Caco-2 (cell line): ENCODE data around the gene TM4SF20. TPM values are rescaled to one million over a fixed set of nuclear protein-coding genes. Genes with fewer than 3 reads are reported as not detected.

Source experiments
- BruUV-seq: library from RNA; stranded (reverse); fragments of 400-500 nt; replicated peaks from 2 replicates; lab custom pipeline; 2021; lab: Mats Ljungman, UMichigan
- CTCF ChIA-PET: fragments of 300-600 bp; sonication (Branson Sonifier 250); formaldehyde crosslinking; loops from one replicate; lab custom pipeline; 2022; ENCODE audit warnings: antibody characterized with exemption; lab: Charles Lee
- POLR2A ChIA-PET: fragments of 300-600 bp; sonication (Branson Sonifier 250); formaldehyde crosslinking; loops from one replicate; lab custom pipeline; 2022; ENCODE audit warnings: antibody characterized with exemption; lab: Charles Lee
- DNase-seq, 2 experiments: peaks; one replicate each; pipeline versions ENCODE4 v3.0.0 to v3.0.0-alpha.2; 2020 to 2022
- H3K27me3 ChIP-seq: replicated peaks from 2 replicates; pipeline ENCODE4 v1.6.0; 2011; ENCODE audit warnings: low read length; ENCODE audit not compliant: control insufficient read depth, insufficient read depth
- H3K36me3 ChIP-seq: 2 replicates; pipeline ENCODE4 v1.5.1; 2011; ENCODE audit warnings: low read length; ENCODE audit not compliant: control insufficient read depth, insufficient read depth
- H3K4me1 ChIP-seq: fragments of 250-450 bp; sonication (Bioruptor Pico); 2 replicates; pipeline ENCODE4 v1.5.1; 2020; ENCODE audit warnings: mild to moderate bottlenecking
- H3K4me3 ChIP-seq: 2 replicates; pipeline ENCODE4 v1.5.1; 2011; ENCODE audit warnings: low read depth, mild to moderate bottlenecking, control low read depth, low read length
- H3K9me3 ChIP-seq: fragments of 250-450 bp; sonication (Bioruptor Pico); 2 replicates; pipeline ENCODE4 v1.5.1; 2020; ENCODE audit warnings: mild to moderate bottlenecking, moderate library complexity
- H3K27ac Mint-ChIP-seq: one replicate; pipeline ENCODE4 v1.8.0; 2022; ENCODE audit warnings: mixed read lengths; ENCODE audit not compliant: unreplicated experiment
- H3K27me3 Mint-ChIP-seq: one replicate; pipeline ENCODE4 v1.8.0; 2022; ENCODE audit warnings: mixed read lengths; ENCODE audit not compliant: insufficient read depth, unreplicated experiment
- H3K36me3 Mint-ChIP-seq: one replicate; pipeline ENCODE4 v1.8.0; 2022; ENCODE audit warnings: mild to moderate bottlenecking, mixed read lengths; ENCODE audit not compliant: insufficient read depth, unreplicated experiment
- H3K4me1 Mint-ChIP-seq: one replicate; pipeline ENCODE4 v1.8.0; 2022; ENCODE audit warnings: low read depth, mixed read lengths; ENCODE audit not compliant: unreplicated experiment
- H3K4me3 Mint-ChIP-seq: one replicate; pipeline ENCODE4 v1.8.0; 2022; ENCODE audit warnings: mild to moderate bottlenecking, moderate library complexity, mixed read lengths; ENCODE audit not compliant: unreplicated experiment
- H3K9me3 Mint-ChIP-seq: one replicate; pipeline ENCODE4 v1.8.0; 2022; ENCODE audit warnings: mixed read lengths; ENCODE audit not compliant: unreplicated experiment
- CTCF ChIP-seq, 2 experiments: fragments of 200-600 bp in 1 of 2; IDR thresholded peaks; 1 replicate in 1 of 2; 2 replicates in 1 of 2; pipeline versions ENCODE4 v1.5.1 to v1.8.0; 2011 to 2022; ENCODE audit warnings: antibody characterized with exemption in 1 of 2, control low read depth in 1 of 2, inconsistent platforms in 1 of 2, low read depth in 1 of 2, low read length in 1 of 2, mild to moderate bottlenecking in 1 of 2, moderate library complexity in 1 of 2; ENCODE audit not compliant: insufficient read depth in 1 of 2, severe bottlenecking in 1 of 2, unreplicated experiment in 1 of 2
- intact Hi-C: fragments of 100-400 bp; cut with micrococcal nuclease; formaldehyde crosslinking; loops from one replicate; pipeline ENCODE4 v1.10.0; 2022; ENCODE audit not compliant: unreplicated experiment
- total RNA-seq: library from RNA; stranded (reverse); gene quantifications from 2 replicates; pipeline ENCODE4 v1.2.3, GENCODE V29; 2022

Gene TM4SF20
- total RNA-seq, 1 experiment from 2014 or later: 0.20 TPM

GRCh38 chr2:227344231-227344630, 34.9 kb downstream of the TM4SF20 start:
- H3K4me1 ChIP-seq: peaks cover 3% of the 10 kb centered on the region; the same call in 1 of the 2 replicates
- intact Hi-C loops: no loop called here
- no peaks in the 10 kb centered on the region for H3K4me1 Mint-ChIP-seq
- peaks cover 31% of the 10 kb centered on the region for H3K36me3 Mint-ChIP-seq
- H3K27me3 Mint-ChIP-seq: no peaks in the 10 kb centered on the region
- no peak overlapping the region for H3K4me3 Mint-ChIP-seq
- H3K27me3 ChIP-seq: no peaks in the 10 kb centered on the region
- POLR2A ChIA-PET: no interaction called here
- no peaks in the 10 kb centered on the region for H3K9me3 ChIP-seq
- no TSS peak for BruUV-seq
- CTCF ChIA-PET: no interaction called here
- H3K27ac Mint-ChIP-seq: no peak overlapping the region
- DNase-seq: no peak
- H3K9me3 Mint-ChIP-seq: no peaks in the 10 kb centered on the region
- no peak for TF ChIP-seq CTCF (IDR thresholded peaks at IDR 0.05; ENCODE audit: insufficient read depth in 1 of 2, low read depth in 1 of 2, low read length in 1 of 2, severe bottlenecking in 1 of 2, unreplicated experiment in 1 of 2)
- H3K4me3 ChIP-seq: no peak overlapping the region
- peaks cover under 1% of the 10 kb centered on the region; the same call in 1 of the 2 replicates for H3K36me3 ChIP-seq

- Histone ChIP-seq H3K36me3 (peaks cover 1% of the 10 kb centered on the region; the same call in 1 of the 2 replicates), H3K4me3 (no peak overlapping the region), H3K4me1 (peaks cover 4% of the 10 kb centered on the region), H3K9me3 (no peaks in the 10 kb centered on the region), H3K27me3 (no peaks in the 10 kb centered on the region)
- ChIA-PET CTCF (no interaction called here), POLR2A (no interaction called here)
- Mint-ChIP-seq H3K27me3 (no peaks in the 10 kb centered on the region), H3K27ac (no peak overlapping the region), H3K4me1 (no peaks in the 10 kb centered on the region), H3K4me3 (no peak overlapping the region), H3K36me3 (peaks cover 41% of the 10 kb centered on the region), H3K9me3 (no peaks in the 10 kb centered on the region)
- DNase-seq: no peak
- TF ChIP-seq CTCF (IDR thresholded peaks at IDR 0.05; ENCODE audit: insufficient read depth in 1 of 2, low read depth in 1 of 2, low read length in 1 of 2, severe bottlenecking in 1 of 2, unreplicated experiment in 1 of 2): no peak
- intact Hi-C loops: no loop called here
- BruUV-seq: no TSS peak
These were observed 37.6 kb downstream of the TM4SF20 start for GRCh38 chr2:227341553-227341952.

- Histone ChIP-seq H3K36me3 (peaks cover 1% of the 10 kb centered on the region; the same call in 1 of the 2 replicates), H3K9me3 (no peaks in the 10 kb centered on the region), H3K4me3 (no peak overlapping the region), H3K27me3 (no peaks in the 10 kb centered on the region), H3K4me1 (peaks cover 4% of the 10 kb centered on the region)
- Mint-ChIP-seq H3K36me3 (peaks cover 44% of the 10 kb centered on the region), H3K4me3 (no peak overlapping the region), H3K9me3 (no peaks in the 10 kb centered on the region), H3K4me1 (no peaks in the 10 kb centered on the region), H3K27ac (no peak overlapping the region), H3K27me3 (no peaks in the 10 kb centered on the region)
- intact Hi-C loops: no loop called here
- no peak for TF ChIP-seq CTCF (IDR thresholded peaks at IDR 0.05; ENCODE audit: insufficient read depth in 1 of 2, low read depth in 1 of 2, low read length in 1 of 2, severe bottlenecking in 1 of 2, unreplicated experiment in 1 of 2)
- ChIA-PET POLR2A (interaction anchor here (0.6 kb wide), 1 partner anchor 12 kb away, joined by 3 read pairs; no protein-coding TSS in a partner anchor), CTCF (interaction anchor here (0.5 to 1.4 kb wide), 2 partner anchors 70 to 426 kb away, joined by 3 to 6 read pairs; no protein-coding TSS in a partner anchor)
- BruUV-seq: no TSS peak
- no peak for DNase-seq
These were observed 39.0 kb downstream of the TM4SF20 start for GRCh38 chr2:227340106-227340505.
